HEK293T (cell line): ENCODE results near the gene FRMPD3.

Experiments used
- ARNT ChIP-seq: fragments of 450-650 bp; IDR thresholded peaks from 2 replicates; pipeline ENCODE4 v1.6.1; 2017; ENCODE audit warnings: mild to moderate bottlenecking
- BHLHE40 ChIP-seq: fragments of 450-650 bp; IDR thresholded peaks from 2 replicates; pipeline ENCODE4 v1.6.1; 2016; ENCODE audit warnings: mild to moderate bottlenecking, moderate library complexity, borderline replicate concordance
- CTBP1 ChIP-seq: fragments of 450-650 bp; IDR thresholded peaks from 2 replicates; pipeline ENCODE4 v1.6.1; 2016; ENCODE audit warnings: borderline replicate concordance
- ELF4 ChIP-seq: fragments of 450-650 bp; IDR thresholded peaks from 2 replicates; pipeline ENCODE4 v1.6.1; 2017; ENCODE audit warnings: antibody characterized with exemption
- FOXA1 ChIP-seq: fragments of 450-650 bp; IDR thresholded peaks from 2 replicates; pipeline ENCODE4 v1.6.1; 2016; ENCODE audit warnings: mild to moderate bottlenecking
- FOXK2 ChIP-seq: fragments of 450-650 bp; IDR thresholded peaks from 2 replicates; pipeline ENCODE4 v1.6.1; 2016; ENCODE audit warnings: mild to moderate bottlenecking
- FOXM1 ChIP-seq: fragments of 450-650 bp; IDR thresholded peaks from 2 replicates; pipeline ENCODE4 v1.6.1; 2017; ENCODE audit warnings: mild to moderate bottlenecking, borderline replicate concordance
- HDGF ChIP-seq: fragments of 450-650 bp; IDR thresholded peaks from 2 replicates; pipeline ENCODE4 v1.6.1; 2017; ENCODE audit warnings: antibody characterized with exemption, borderline replicate concordance
- L3MBTL2 ChIP-seq: fragments of 450-650 bp; conservative IDR thresholded peaks from 2 replicates; pipeline ENCODE4 v1.6.1; 2016; ENCODE audit warnings: mild to moderate bottlenecking
- PKNOX1 ChIP-seq: fragments of 450-650 bp; IDR thresholded peaks from 2 replicates; pipeline ENCODE4 v1.6.1; 2016
- SP1 ChIP-seq: fragments of 450-650 bp; IDR thresholded peaks from 2 replicates; pipeline ENCODE4 v1.6.1; 2017
- SUZ12 ChIP-seq: fragments of 450-650 bp; IDR thresholded peaks from 2 replicates; pipeline ENCODE4 v1.6.1; 2016; ENCODE audit warnings: mild to moderate bottlenecking
- TARDBP ChIP-seq: fragments of 450-650 bp; IDR thresholded peaks from 2 replicates; pipeline ENCODE4 v1.6.1; 2016
- ZNF384 ChIP-seq: fragments of 450-650 bp; IDR thresholded peaks from 2 replicates; pipeline ENCODE4 v1.6.1; 2016

DNA sequence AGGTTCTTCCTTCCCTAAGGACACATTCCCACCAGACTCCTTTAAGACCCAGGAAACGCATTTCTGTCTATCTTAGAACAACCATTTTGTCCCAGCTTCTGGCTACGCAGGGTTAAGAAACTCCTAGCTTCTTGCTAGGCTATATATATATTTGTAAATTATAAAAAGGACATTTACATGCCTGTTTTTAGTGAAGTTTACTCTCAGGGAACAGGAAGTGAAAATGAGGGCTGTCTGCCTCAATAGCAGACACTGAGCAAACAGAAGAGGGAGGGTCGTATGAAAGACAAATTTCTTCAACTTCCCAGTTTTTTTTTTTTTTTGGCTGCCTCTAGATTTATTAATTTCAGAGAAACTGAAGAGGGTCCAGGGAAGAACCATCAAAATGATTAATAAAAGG, 9.3 kb upstream of the FRMPD3 start:
- no peak for TF ChIP-seq HDGF
- TF ChIP-seq BHLHE40: no peak
- TF ChIP-seq ZNF384: no peak
- TF ChIP-seq SUZ12: no peak
- no peak for TF ChIP-seq ARNT
- TF ChIP-seq FOXK2: no peak
- no peak for TF ChIP-seq ELF4
- no peak for TF ChIP-seq PKNOX1
- no peak for TF ChIP-seq FOXA1
- TF ChIP-seq FOXM1: no peak
- no peak for TF ChIP-seq SP1
- no peak for TF ChIP-seq CTBP1
- TF ChIP-seq TARDBP: no peak
- TF ChIP-seq L3MBTL2: no peak
